Measurements from ENCODE around the gene TBX10.

TBX10 gene

GRCh38 chr11:67588136-67588503 lies 51.4 kb downstream of the TBX10 start:
- TF ChIP-seq CTCF (IDR thresholded peaks at IDR 0.05; ENCODE audit: low read depth, low read length), result no peak
- H3K36me3 ChIP-seq, result peaks cover 22% of the 10 kb centered on the region
- no peak overlapping the region for H3K4me3 ChIP-seq (ENCODE audit: low read depth, low read length)
- H3K4me1 ChIP-seq, result no peaks in the 10 kb centered on the region
- no peak for DNase-seq
- H3K27me3 ChIP-seq, result no peaks in the 10 kb centered on the region
- no peaks in the 10 kb centered on the region for H3K9me3 ChIP-seq

- H3K36me3 ChIP-seq, result peaks cover 22% of the 10 kb centered on the region
- no peaks in the 10 kb centered on the region for H3K27me3 ChIP-seq
- peaks cover 6% of the 10 kb centered on the region; the same call in 1 of the 2 replicates for H3K4me1 ChIP-seq
- H3K9me3 ChIP-seq, result no peaks in the 10 kb centered on the region
- H3K4me3 ChIP-seq (ENCODE audit: low read depth, low read length), result no peak overlapping the region
- DNase-seq, result no peak
- TF ChIP-seq CTCF (IDR thresholded peaks at IDR 0.05; ENCODE audit: low read depth, low read length), result no peak
Measured at GRCh38 chr11:67586568-67587250, 52.9 kb downstream of the TBX10 start.

- Histone ChIP-seq H3K36me3 (peaks cover 22% of the 10 kb centered on the region), H3K4me1 (peaks cover 6% of the 10 kb centered on the region; the same call in 1 of the 2 replicates), H3K27me3 (no peaks in the 10 kb centered on the region), H3K4me3 (ENCODE audit: low read depth, low read length) (no peak overlapping the region), H3K9me3 (no peaks in the 10 kb centered on the region)
- TF ChIP-seq CTCF (IDR thresholded peaks at IDR 0.05; ENCODE audit: low read depth, low read length), result no peak
- DNase-seq, result no peak
Measured at GRCh38 chr11:67585911-67586310, 53.7 kb downstream of the TBX10 start.

- peak overlapping the region; percentile 89 for H3K4me3 ChIP-seq (ENCODE audit: low read depth, low read length)
- H3K36me3 ChIP-seq, result peaks cover 22% of the 10 kb centered on the region
- DNase-seq, result no peak
- H3K27me3 ChIP-seq, result no peaks in the 10 kb centered on the region
- TF ChIP-seq CTCF (IDR thresholded peaks at IDR 0.05; ENCODE audit: low read depth, low read length), result no peak
- H3K4me1 ChIP-seq, result peaks cover 6% of the 10 kb centered on the region; the same call in 1 of the 2 replicates
- no peaks in the 10 kb centered on the region for H3K9me3 ChIP-seq
Measured at GRCh38 chr11:67584881-67585873, 54.4 kb downstream of the TBX10 start.

- Histone ChIP-seq H3K4me1 (peaks cover 6% of the 10 kb centered on the region; the same call in 1 of the 2 replicates), H3K4me3 (ENCODE audit: low read depth, low read length) (peak overlapping the region; percentile 89), H3K36me3 (peaks cover 22% of the 10 kb centered on the region), H3K27me3 (no peaks in the 10 kb centered on the region), H3K9me3 (no peaks in the 10 kb centered on the region)
- TF ChIP-seq CTCF (IDR thresholded peaks at IDR 0.05; ENCODE audit: low read depth, low read length), result no peak
- DNase-seq, result peak; percentile 49
Measured at GRCh38 chr11:67584205-67584880, 55.2 kb downstream of the TBX10 start.

Data from BE2C (cell line).